Adrenal gland (tissue), 12 donors: Measurements from ENCODE around the gene NHERF2. TPM values are rescaled to one million over a fixed set of nuclear protein-coding genes. Genes with fewer than 3 reads are reported as not detected.

Source experiments
- DNase-seq, 7 donors: peaks; one replicate each; pipeline ENCODE4 v3.0.0-alpha.2; 2019 to 2020
- H3K27ac ChIP-seq, 5 donors: fragments of 200-600 bp; sonication (generic) in 4 of 5; 1 replicate in 3 of 5; 2 replicates in 2 of 5; pipeline versions ENCODE4 v1.5.1 to v1.8.0; 2016 to 2020; ENCODE audit warnings: mild to moderate bottlenecking in 1 of 5
- H3K27me3 ChIP-seq: fragments of 200-600 bp; 2 replicates; pipeline ENCODE4 v1.8.0; 2021
- H3K36me3 ChIP-seq, 2 donors: fragments of 200-600 bp; replicated peaks in 1 of 2; 1 replicate in 1 of 2; 2 replicates in 1 of 2; pipeline versions ENCODE4 v1.5.1 to v1.8.0; 2018 to 2022
- H3K4me1 ChIP-seq, 2 donors: fragments of 200-600 bp; replicated peaks in 1 of 2; 1 replicate in 1 of 2; 2 replicates in 1 of 2; pipeline versions ENCODE4 v1.5.1 to v1.8.0; 2018 to 2021
- H3K4me3 ChIP-seq, 4 donors: fragments of 200-600 bp; sonication (generic) in 3 of 4; one replicate each; pipeline ENCODE4 v1.5.1; 2016 to 2018
- H3K9me3 ChIP-seq, 3 donors: fragments of 200-600 bp; sonication (generic) in 1 of 3; replicated peaks in 1 of 3; 1 replicate in 2 of 3; 2 replicates in 1 of 3; pipeline versions ENCODE4 v1.5.1 to v1.8.0; 2016 to 2021
- POLR2A ChIP-seq, 2 donors: fragments of 450-650 bp; IDR thresholded peaks; one replicate each; pipeline ENCODE4 v1.6.1; 2017; ENCODE audit warnings: antibody characterized with exemption in 2 of 2, mild to moderate bottlenecking in 2 of 2, moderate library complexity in 1 of 2
- WGBS, 4 donors: extraction: QIAGEN DNeasy Blood & Tissue Kit in 2 of 4; methylation state at CpG; one replicate each; pipeline versions ENCODE4 v1.1.5 to v1.1.7; 2013 to 2017; 5-methylcytosine and 5-hydroxymethylcytosine counted together
- intact Hi-C, 2 donors: fragments of 100-400 bp; cut with DNase I; formaldehyde crosslinking; loops; one replicate each; pipeline versions ENCODE4 v1.14.1 to v1.15.0; 2022 to 2023
- polyA plus RNA-seq, 3 donors: library from polyadenylated mRNA; stranded (reverse); fragments of 200-250 nt in 2 of 3; fragments of 350-450 nt in 1 of 3; fragmentation: Illumina TruSeq in 1 of 3; extraction: RNeasy Lipid Tissue Mini Kit (QIAGEN cat#74804) in 1 of 3; gene quantifications; one replicate each; pipeline ENCODE4 v1.2.3, GENCODE V29; 2013 to 2014
- total RNA-seq, 9 donors: library from RNA; depleted of rRNA in 4 of 9; stranded (reverse); fragments of >200 nt in 4 of 9; fragments of 120-200 nt in 1 of 9; fragmentation: NEBNext Ultra II Directional in 1 of 9; extraction: Animal tissue kit (Norgen Biotek cat#: 25700) in 1 of 9; gene quantifications; one replicate each; pipeline versions ENCODE4 v1.1.0 to v1.2.4, GENCODE V29; 2013 to 2023
- TF ChIP-seq, protein P1 (sequence below), 6 experiments: fragments of 450-650 bp in 4 of 6; fragments of 200-600 bp in 2 of 6; sonication (generic) in 1 of 6; IDR thresholded peaks; 1 replicate in 5 of 6; 2 replicates in 1 of 6; pipeline versions ENCODE4 v1.5.1 to v1.8.0; 2016 to 2021; ENCODE audit warnings: antibody characterized with exemption in 6 of 6, mild to moderate bottlenecking in 2 of 6, moderate library complexity in 1 of 6
- donor health status: healthy with polysubstance abuse.
- donor health status: Bipolar disorder and iron deficiency.
- donor health status: DM: yes; HTN: yes; CAD: no.
- donor health status: DM: no; HTN: no; CAD: no.
- donor health status: DM: no; HTN: no; CAD: no.
- donor health status: DM: yes; HTN: yes; CAD: no.

NHERF2 gene
- total and polyA plus RNA-seq, 12 donors = 12.5 to 263 (median 67.7) TPM

DNA sequence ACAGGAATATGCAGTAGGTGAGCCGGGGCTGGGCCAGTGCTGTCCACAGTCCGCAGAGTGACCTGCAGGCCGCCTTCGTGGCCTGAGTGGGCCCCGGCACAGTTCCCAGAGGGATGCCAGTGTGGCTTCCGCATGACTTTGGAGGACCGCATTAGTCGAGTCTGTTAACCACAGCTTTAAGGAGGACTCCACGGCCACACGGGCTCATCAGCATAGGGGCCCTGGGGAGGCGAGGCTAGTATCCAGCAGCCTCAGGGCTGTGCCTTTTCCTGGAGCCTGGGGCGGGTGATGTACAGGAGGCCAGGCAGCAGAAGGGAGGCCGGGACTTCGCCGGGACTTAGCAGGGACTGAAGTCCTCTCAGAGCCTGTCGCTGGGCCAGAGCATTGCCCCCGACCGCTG is 34.3 kb downstream of the NHERF2 start:
- DNase-seq = no peak
- Histone ChIP-seq H3K4me3 (no peak overlapping the region), H3K27ac (no peak overlapping the region), H3K27me3 (no peaks in the 10 kb centered on the region), H3K36me3 (peaks cover 0 to 67% of the 10 kb centered on the region in 2 donors), H3K4me1 (no peaks in the 10 kb centered on the region), H3K9me3 (no peaks in the 10 kb centered on the region)
- TF ChIP-seq, protein P1, sequence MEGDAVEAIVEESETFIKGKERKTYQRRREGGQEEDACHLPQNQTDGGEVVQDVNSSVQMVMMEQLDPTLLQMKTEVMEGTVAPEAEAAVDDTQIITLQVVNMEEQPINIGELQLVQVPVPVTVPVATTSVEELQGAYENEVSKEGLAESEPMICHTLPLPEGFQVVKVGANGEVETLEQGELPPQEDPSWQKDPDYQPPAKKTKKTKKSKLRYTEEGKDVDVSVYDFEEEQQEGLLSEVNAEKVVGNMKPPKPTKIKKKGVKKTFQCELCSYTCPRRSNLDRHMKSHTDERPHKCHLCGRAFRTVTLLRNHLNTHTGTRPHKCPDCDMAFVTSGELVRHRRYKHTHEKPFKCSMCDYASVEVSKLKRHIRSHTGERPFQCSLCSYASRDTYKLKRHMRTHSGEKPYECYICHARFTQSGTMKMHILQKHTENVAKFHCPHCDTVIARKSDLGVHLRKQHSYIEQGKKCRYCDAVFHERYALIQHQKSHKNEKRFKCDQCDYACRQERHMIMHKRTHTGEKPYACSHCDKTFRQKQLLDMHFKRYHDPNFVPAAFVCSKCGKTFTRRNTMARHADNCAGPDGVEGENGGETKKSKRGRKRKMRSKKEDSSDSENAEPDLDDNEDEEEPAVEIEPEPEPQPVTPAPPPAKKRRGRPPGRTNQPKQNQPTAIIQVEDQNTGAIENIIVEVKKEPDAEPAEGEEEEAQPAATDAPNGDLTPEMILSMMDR (IDR thresholded peaks at IDR 0.05) = no peak
- TF ChIP-seq POLR2A (IDR thresholded peaks at IDR 0.05) = no peak
- intact Hi-C loops = no loop called here
- WGBS, 4 donors = 92 to 100% (median 94%) methylated on average over 2 to 18 of the region's 18 CpGs

DNA sequence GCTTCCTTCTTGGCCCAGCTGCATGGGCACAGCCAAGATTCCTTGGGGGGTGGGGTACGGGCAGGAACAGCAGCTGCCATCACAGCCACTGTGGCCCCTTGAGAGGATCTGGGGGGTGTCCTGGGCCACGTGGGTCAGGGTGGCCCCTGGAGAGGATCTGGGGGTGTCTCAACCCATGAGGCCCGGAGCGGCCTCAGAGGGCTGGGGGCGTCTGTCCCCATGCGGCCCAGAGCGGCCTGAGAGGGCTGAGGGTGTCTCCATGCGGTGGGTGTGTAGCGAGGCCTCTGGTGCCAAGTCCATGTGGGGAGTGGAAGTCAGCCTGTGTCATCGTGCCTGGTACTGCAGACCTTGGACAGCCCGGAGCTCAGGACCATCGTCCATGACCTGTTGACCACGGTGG is 34.8 kb downstream of the NHERF2 start:
- no peak overlapping the region for H3K4me3 ChIP-seq
- H3K27me3 ChIP-seq = no peaks in the 10 kb centered on the region
- H3K27ac ChIP-seq = no peak overlapping the region
- intact Hi-C loops = no loop called here
- WGBS, 4 donors = 89 to 100% (median 91%) methylated on average over 3 to 13 of the region's 13 CpGs
- H3K4me1 ChIP-seq = no peaks in the 10 kb centered on the region
- no peak for TF ChIP-seq POLR2A (IDR thresholded peaks at IDR 0.05)
- TF ChIP-seq, protein P1 (IDR thresholded peaks at IDR 0.05) = no peak
- DNase-seq = no peak
- no peaks in the 10 kb centered on the region for H3K9me3 ChIP-seq
- peaks cover 0 to 72% of the 10 kb centered on the region in 2 donors for H3K36me3 ChIP-seq

DNA sequence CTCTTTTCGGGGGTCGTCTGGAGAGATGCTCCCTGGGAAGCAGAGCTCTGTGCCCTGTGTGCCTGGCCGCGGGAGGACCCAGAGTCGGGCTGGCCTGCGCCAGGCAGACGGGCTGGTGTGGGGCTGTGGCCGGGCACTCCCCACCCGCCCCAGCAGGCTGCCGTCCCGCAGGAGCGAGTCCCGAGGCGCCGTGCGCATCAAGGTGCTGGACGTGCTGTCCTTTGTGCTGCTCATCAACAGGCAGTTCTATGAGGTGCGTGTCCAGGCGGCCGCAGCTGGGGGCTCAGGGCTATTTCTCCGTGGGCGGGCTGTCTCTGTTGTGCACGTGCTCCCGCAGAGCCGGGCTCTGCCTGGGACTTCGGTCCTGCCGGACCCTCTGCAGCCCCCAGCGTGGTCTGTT is 36.1 kb downstream of the NHERF2 start:
- 95 to 96% (median 96%) methylated on average over 24 to 28 of the region's 28 CpGs; no CpG with 5 or more reads in 1 of the 4 donors for WGBS, 4 donors
- Histone ChIP-seq H3K4me1 (no peaks in the 10 kb centered on the region), H3K4me3 (no peak overlapping the region), H3K9me3 (no peaks in the 10 kb centered on the region), H3K27me3 (no peaks in the 10 kb centered on the region), H3K36me3 (peaks cover 0 to 64% of the 10 kb centered on the region in 2 donors), H3K27ac (no peak overlapping the region)
- TF ChIP-seq, protein P1 (IDR thresholded peaks at IDR 0.05) = no peak
- no peak for TF ChIP-seq POLR2A (IDR thresholded peaks at IDR 0.05)
- no peak for DNase-seq
- intact Hi-C loops = no loop called here

DNA sequence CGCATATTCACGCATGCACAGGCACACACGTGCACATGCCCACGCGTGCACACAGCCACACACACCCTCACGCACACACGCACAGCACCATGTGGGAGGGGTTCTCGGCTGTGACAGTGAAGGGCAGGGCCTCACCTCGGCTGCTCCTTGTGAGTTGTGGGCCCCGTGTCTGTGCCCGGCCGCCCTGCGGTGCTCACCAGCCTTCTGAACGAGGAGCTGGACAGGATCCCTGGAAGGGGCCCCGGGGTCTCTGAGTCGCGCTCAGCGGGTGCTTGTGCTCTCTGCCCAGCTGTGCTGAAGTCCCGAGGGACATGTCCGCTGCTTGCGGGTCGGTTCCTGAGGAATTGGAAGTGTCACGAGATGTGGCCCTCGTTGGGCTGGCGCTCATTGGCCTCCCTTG is 37.2 kb downstream of the NHERF2 start:
- H3K4me1 ChIP-seq = no peaks in the 10 kb centered on the region
- TF ChIP-seq, protein P1 (IDR thresholded peaks at IDR 0.05) = no peak
- no peak for TF ChIP-seq POLR2A (IDR thresholded peaks at IDR 0.05)

More for the DNA sequence above, 37.2 kb downstream of the NHERF2 start:
- 90 to 96% (median 94%) methylated on average over 9 to 25 of the region's 25 CpGs for WGBS, 4 donors
- Histone ChIP-seq H3K27ac (no peak overlapping the region), H3K9me3 (no peaks in the 10 kb centered on the region), H3K27me3 (no peaks in the 10 kb centered on the region), H3K36me3 (peaks cover 0 to 61% of the 10 kb centered on the region in 2 donors), H3K4me3 (no peak overlapping the region)
- DNase-seq = no peak
- intact Hi-C loops = no loop called here
